Right lobe of liver (tissue), 6 donors: ENCODE results near the gene MIAT. TPM values are rescaled to one million over a fixed set of nuclear protein-coding genes. Genes with fewer than 3 reads are reported as not detected.

Experiments
- ATAC-seq, 4 donors: fragments of 200-7000 bp; cut with Tn5 transposase; one replicate each; pipeline ENCODE4 v1.9.1; 2020; ENCODE audit warnings: mild to moderate bottlenecking in 4 of 4, moderate library complexity in 4 of 4
- DNase-seq, 3 donors: peaks; one replicate each; pipeline ENCODE4 v3.0.0-alpha.2; 2020
- H3K27ac ChIP-seq, 3 donors: fragments of 200-600 bp; one replicate each; pipeline ENCODE4 v1.8.0; 2022
- H3K27me3 ChIP-seq, 2 donors: fragments of 200-600 bp; one replicate each; pipeline ENCODE4 v1.8.0; 2022
- H3K36me3 ChIP-seq, 4 donors: fragments of 200-600 bp; sonication (generic) in 1 of 4; one replicate each; pipeline versions ENCODE4 v1.5.1 to v1.8.0; 2017 to 2022; ENCODE audit warnings: control low read depth in 1 of 4
- H3K4me1 ChIP-seq, 4 donors: fragments of 200-600 bp; sonication (generic) in 1 of 4; one replicate each; pipeline versions ENCODE4 v1.5.1 to v1.8.0; 2017 to 2022; ENCODE audit warnings: control low read depth in 1 of 4
- H3K4me3 ChIP-seq, 3 donors: fragments of 200-600 bp; one replicate each; pipeline ENCODE4 v1.8.0; 2022
- H3K9me3 ChIP-seq, 4 donors: fragments of 200-600 bp; sonication (generic) in 1 of 4; one replicate each; pipeline versions ENCODE4 v1.5.1 to v1.8.0; 2017 to 2022; ENCODE audit warnings: control low read depth in 1 of 4
- POLR2A ChIP-seq: fragments of 450-650 bp; IDR thresholded peaks from one replicate; pipeline ENCODE4 v1.6.1; 2017; ENCODE audit warnings: antibody characterized with exemption, mild to moderate bottlenecking
- WGBS: methylation state at CpG from one replicate; pipeline ENCODE4 v1.1.6; 2018; ENCODE audit warnings: low coverage, low lambda C conversion rate; ENCODE audit not compliant: insufficient coverage; ENCODE audit errors: missing lambda C conversion rate; 5-methylcytosine and 5-hydroxymethylcytosine counted together
- intact Hi-C, 2 donors: fragments of 100-400 bp; cut with DNase I; formaldehyde crosslinking; loops; one replicate each; pipeline versions ENCODE4 v1.11.2 to v1.14.1; 2022
- total RNA-seq, 6 experiments: library from RNA; depleted of rRNA in 2 of 6; stranded (reverse); fragments of >200 nt in 2 of 6; fragmentation: NEBNext Ultra II Directional in 3 of 6; extraction: Animal tissue kit (Norgen Biotek cat#: 25700) in 3 of 6; gene quantifications; one replicate each; pipeline versions ENCODE4 v1.1.0 to v1.2.4, GENCODE V29; 2016 to 2023
- TF ChIP-seq, protein P1 (sequence below), 4 donors: fragments of 200-600 bp in 3 of 4; fragments of 450-650 bp in 1 of 4; IDR thresholded peaks; one replicate each; pipeline versions ENCODE4 v1.5.1 to v1.8.0; 2016 to 2022; ENCODE audit warnings: antibody characterized with exemption in 4 of 4, mild to moderate bottlenecking in 2 of 4
- donor health status: DM: no; HTN: yes; CAD: no.
- donor health status: DM: no; HTN: no; CAD: no.
- donor health status: DM: no; HTN: no; CAD: no.
- donor health status: DM: no; HTN: yes; CAD: no.
- donor health status: DM: no; HTN: yes; CAD: no.

The MIAT gene
- total RNA-seq, 6 experiments from 2014 or later, result 0.19 to 3.2 (median 0.47) TPM

DNA sequence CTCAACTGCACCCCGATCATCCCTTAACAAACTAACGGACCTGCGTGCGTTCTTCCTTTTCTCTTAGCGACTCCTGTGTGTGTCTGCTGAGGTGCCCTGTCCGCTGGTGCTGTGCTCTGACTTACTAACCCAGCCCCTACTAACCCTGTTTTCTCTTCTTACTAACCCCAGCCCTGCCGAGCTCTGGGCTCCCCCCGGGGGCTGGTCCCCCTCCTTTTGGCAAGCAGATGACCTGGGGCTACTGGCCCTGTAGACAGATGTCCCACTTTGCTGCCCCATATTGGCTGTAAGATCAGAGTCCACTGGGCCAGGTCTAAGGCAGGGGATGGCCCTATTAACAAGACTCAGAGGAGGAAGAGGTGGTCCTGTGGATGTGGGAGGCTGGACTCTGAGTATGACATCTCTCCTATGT, 14.7 kb downstream of the MIAT start:
- Histone ChIP-seq H3K4me1 (peaks cover 0 to 12% (median 2%) of the 10 kb centered on the region in 4 donors), H3K36me3 (no peaks in the 10 kb centered on the region), H3K27ac (peak overlapping the region; percentile 77 to 98 (median 87)), H3K27me3 (no peaks in the 10 kb centered on the region), H3K9me3 (no peaks in the 10 kb centered on the region), H3K4me3 (peak overlapping the region in 2 of 3 donors; percentile 79 to 80)
- 76% methylated on average over 3 of the region's 8 CpGs for WGBS
- ATAC-seq, result no peak
- intact Hi-C loops, result no loop called here
- no peak for TF ChIP-seq POLR2A
- DNase-seq, result peak in 1 of 3 donors; percentile 48

DNA sequence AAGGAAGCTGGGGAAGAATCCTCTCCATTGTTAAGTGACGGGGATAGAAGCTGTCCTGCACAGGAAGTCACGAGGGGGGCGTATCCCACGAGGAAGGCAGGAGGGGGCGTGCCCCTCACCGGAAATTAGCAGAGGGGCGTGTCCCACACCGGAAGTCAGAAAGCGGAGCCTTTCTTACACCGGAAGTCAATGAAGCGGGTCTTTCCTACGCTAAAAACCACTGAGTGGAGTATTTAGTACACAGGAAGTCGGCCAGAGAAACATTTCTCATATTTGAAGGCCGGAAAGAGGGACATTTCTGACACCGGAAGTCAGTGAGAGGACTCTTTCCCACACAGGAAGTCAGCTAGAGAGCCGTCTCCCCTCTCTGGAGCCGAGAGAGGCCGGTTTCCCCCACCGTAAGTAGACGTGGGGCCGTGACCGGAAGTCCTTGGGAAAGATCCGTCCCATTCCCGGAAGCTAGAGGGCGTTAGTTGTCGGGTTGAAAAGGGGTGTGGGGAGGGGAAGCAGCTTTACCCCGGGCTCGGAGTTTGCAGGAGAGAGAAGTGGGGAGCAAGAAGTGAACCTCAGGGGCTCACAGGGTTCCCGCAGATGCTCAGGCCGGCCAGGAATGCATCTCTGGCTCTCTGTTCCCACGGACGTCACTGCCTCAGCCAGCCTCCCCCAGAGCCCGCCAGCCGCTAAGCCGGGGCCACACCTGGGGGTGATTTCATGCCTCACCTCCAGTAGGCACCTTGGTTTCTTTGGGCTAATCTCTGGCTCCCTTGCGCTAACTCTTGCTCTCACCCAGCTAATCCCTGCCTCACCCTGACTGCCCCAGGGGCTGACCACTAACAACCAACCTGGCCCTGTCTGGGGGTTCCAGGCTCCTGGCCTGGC, 15.4 kb downstream of the MIAT start:
- no peaks in the 10 kb centered on the region for H3K36me3 ChIP-seq
- TF ChIP-seq, protein P1, sequence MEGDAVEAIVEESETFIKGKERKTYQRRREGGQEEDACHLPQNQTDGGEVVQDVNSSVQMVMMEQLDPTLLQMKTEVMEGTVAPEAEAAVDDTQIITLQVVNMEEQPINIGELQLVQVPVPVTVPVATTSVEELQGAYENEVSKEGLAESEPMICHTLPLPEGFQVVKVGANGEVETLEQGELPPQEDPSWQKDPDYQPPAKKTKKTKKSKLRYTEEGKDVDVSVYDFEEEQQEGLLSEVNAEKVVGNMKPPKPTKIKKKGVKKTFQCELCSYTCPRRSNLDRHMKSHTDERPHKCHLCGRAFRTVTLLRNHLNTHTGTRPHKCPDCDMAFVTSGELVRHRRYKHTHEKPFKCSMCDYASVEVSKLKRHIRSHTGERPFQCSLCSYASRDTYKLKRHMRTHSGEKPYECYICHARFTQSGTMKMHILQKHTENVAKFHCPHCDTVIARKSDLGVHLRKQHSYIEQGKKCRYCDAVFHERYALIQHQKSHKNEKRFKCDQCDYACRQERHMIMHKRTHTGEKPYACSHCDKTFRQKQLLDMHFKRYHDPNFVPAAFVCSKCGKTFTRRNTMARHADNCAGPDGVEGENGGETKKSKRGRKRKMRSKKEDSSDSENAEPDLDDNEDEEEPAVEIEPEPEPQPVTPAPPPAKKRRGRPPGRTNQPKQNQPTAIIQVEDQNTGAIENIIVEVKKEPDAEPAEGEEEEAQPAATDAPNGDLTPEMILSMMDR (IDR thresholded peaks at IDR 0.05), result peak; percentile 29 to 58 (median 55)
- TF ChIP-seq POLR2A, result peak; percentile 64
- ATAC-seq, result peak; percentile 90 to 92 (median 92)
- H3K27ac ChIP-seq, result peak overlapping the region; percentile 77 to 98 (median 87)
- H3K27me3 ChIP-seq, result no peaks in the 10 kb centered on the region
- peak overlapping the region; percentile 79 to 85 (median 80) for H3K4me3 ChIP-seq
- intact Hi-C loops, result no loop called here
- peak; percentile 87 to 92 (median 90) for DNase-seq
- 0% methylated on average over 24 of the region's 36 CpGs for WGBS
- peaks cover 0 to 12% (median 2%) of the 10 kb centered on the region in 4 donors for H3K4me1 ChIP-seq
- no peaks in the 10 kb centered on the region for H3K9me3 ChIP-seq

DNA sequence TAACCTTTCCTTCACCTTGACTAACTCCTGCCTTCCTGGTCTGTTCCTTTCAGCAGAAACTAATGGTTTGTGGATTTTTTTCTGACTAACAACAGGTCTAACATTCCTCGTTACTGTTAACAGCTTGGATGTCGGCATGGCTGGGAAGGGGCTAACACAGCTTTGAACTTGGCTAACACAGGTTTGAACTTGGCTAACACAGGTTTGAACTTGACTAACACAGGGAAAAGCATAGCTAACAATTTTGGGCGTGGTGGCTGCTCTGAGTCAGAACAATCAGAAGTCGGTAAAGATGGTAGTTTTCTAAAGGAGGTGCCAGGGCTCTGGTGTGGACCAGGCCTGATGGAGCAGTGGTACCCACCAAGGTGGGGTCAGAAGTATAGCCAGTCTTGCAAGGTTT, 16.1 kb downstream of the MIAT start:
- H3K36me3 ChIP-seq, result no peaks in the 10 kb centered on the region
- no peak for ATAC-seq
- TF ChIP-seq POLR2A, result no peak
- TF ChIP-seq, protein P1 (IDR thresholded peaks at IDR 0.05), result no peak
- H3K27ac ChIP-seq, result peak overlapping the region; percentile 77 to 98 (median 87)
- DNase-seq, result no peak
- no peaks in the 10 kb centered on the region for H3K27me3 ChIP-seq
- H3K4me3 ChIP-seq, result peak overlapping the region; percentile 79 to 85 (median 80)
- H3K4me1 ChIP-seq, result peaks cover 0 to 12% (median 2%) of the 10 kb centered on the region in 4 donors
- H3K9me3 ChIP-seq, result no peaks in the 10 kb centered on the region
- intact Hi-C loops, result no loop called here
- 49% methylated on average over 4 of the region's 4 CpGs for WGBS

DNA sequence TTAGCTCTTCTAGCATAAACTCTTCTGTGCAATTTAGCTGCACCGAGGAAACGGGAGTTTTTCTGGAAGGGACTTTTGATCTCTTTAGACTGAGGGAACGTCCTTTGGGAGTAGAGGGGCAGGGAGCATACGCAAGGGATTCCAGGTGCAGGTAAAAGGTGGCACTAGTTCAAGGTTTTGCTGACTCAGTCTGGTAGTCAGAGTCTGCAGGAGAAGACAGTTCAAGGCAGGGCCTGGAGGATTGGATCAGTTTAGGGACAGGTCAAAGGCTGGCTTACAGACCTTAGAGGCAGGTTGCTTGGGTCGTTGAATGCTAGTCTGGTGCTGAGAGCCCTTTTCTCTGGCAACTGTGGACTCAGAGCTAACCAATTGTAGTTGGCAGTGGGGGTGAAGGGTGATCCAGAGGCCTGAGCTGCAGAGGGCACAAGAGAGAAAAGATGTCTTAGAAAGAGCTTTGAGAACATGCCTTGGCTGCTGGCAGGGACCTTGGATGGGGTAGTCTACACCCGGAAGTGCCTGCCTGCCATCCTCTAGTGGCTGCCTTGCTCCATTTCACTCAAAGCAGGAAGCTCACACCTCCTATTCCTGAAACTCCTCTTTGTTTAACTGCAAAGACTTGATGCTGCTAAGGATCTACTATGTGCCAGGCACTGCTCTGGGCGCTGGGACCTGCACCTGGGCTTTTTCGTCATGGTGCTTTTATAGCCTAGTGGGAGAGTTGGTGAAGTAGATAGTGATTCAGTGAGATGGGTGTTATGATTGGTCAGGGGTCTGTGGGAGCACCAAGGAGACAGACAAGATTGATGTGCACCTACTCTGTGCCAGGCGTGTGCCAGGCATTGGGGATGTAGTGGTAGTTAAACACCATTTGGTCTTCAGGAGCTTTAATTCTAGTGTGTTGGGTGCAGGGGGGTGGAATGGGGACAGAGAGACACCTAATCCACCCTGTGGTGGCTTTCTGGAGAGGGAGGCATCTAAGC, 17.1 kb downstream of the MIAT start:
- Histone ChIP-seq H3K9me3 (no peaks in the 10 kb centered on the region), H3K27ac (peak overlapping the region in 2 of 3 donors; percentile 87 to 98), H3K27me3 (no peaks in the 10 kb centered on the region), H3K4me1 (peaks cover 0 to 12% (median 2%) of the 10 kb centered on the region in 4 donors), H3K4me3 (peak overlapping the region; percentile 79 to 85 (median 80)), H3K36me3 (no peaks in the 10 kb centered on the region)
- DNase-seq, result no peak
- intact Hi-C loops, result no loop called here
- no peak for ATAC-seq
- TF ChIP-seq POLR2A, result no peak
- 81% methylated on average over 7 of the region's 9 CpGs for WGBS

DNA sequence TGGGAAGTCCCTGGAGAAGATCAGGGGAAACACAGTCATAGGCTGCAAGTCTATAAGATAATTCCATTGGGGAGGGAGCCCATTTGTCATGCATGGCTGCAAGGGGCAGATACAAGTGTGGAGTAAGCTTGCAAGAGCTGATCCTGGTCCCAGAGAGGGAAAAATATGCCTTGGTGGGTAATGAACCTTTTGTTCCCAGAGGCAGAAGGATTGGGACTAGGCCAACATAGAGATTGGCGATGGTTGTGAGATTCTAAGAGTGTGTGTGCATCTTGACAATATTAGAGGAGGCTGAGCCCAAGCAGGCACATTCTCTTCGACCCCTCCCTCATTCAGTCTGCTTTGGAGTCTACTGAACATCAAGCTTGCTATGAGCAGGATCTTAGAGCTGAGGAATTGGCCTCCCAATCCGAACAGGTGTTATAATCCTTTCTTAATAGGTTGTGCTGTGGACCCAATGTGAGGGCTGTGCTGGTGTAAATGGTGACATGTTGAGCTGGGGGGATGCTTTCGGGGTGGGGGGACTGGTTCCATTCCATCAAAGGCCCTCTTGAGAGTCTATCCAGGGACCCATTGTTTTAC, 18.4 kb downstream of the MIAT start:
- TF ChIP-seq, protein P1 (IDR thresholded peaks at IDR 0.05), result no peak
- TF ChIP-seq POLR2A, result no peak
- no peaks in the 10 kb centered on the region for H3K27me3 ChIP-seq
- no peaks in the 10 kb centered on the region for H3K36me3 ChIP-seq
- DNase-seq (no peak), ATAC-seq (no peak)
- WGBS, result 100% methylated on average over 2 of the region's 4 CpGs
- no peak overlapping the region for H3K27ac ChIP-seq
- no peaks in the 10 kb centered on the region for H3K9me3 ChIP-seq
- no peak overlapping the region for H3K4me3 ChIP-seq
- intact Hi-C loops, result no loop called here
- H3K4me1 ChIP-seq, result peaks cover 0 to 12% (median 2%) of the 10 kb centered on the region in 4 donors
